ENCODE results near the gene NRP2.

DNA sequence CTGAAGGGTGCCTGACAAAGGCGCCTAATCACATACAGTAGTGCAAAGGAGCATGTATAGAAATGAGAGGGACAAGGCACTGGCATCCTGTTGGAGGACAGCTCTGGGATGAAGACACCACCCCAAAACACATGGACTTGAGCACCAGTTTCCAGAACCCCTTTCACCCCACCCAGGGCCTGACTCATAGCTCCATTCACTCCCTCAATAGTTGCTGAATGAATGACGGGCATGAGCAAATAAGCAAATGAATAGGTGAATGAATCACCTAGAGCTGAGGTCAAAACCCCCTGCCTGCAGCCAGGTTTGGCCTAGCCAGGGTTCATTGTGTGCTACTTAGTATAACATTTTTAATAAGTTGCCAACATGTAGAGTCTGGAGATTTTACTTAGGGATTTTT, 66.3 kb downstream of the NRP2 start:
- TF ChIP-seq, protein P1, sequence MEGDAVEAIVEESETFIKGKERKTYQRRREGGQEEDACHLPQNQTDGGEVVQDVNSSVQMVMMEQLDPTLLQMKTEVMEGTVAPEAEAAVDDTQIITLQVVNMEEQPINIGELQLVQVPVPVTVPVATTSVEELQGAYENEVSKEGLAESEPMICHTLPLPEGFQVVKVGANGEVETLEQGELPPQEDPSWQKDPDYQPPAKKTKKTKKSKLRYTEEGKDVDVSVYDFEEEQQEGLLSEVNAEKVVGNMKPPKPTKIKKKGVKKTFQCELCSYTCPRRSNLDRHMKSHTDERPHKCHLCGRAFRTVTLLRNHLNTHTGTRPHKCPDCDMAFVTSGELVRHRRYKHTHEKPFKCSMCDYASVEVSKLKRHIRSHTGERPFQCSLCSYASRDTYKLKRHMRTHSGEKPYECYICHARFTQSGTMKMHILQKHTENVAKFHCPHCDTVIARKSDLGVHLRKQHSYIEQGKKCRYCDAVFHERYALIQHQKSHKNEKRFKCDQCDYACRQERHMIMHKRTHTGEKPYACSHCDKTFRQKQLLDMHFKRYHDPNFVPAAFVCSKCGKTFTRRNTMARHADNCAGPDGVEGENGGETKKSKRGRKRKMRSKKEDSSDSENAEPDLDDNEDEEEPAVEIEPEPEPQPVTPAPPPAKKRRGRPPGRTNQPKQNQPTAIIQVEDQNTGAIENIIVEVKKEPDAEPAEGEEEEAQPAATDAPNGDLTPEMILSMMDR (IDR thresholded peaks at IDR 0.05; ENCODE audit: low read depth, low read length, poor library complexity, severe bottlenecking), result no peak
- TF ChIP-seq EZH2phosphoT487 (IDR thresholded peaks at IDR 0.05; ENCODE audit: borderline replicate concordance, low read length), result no peak

All from DOHH2 (cell line).